Measurements from ENCODE around the gene GTF3C5. TPM values are rescaled to one million over a fixed set of nuclear protein-coding genes. Genes with fewer than 3 reads are reported as not detected.

The GTF3C5 gene
- total and polyA plus RNA-seq, 8 donors: 25.7 to 85.2 (median 45.4) TPM

DNA sequence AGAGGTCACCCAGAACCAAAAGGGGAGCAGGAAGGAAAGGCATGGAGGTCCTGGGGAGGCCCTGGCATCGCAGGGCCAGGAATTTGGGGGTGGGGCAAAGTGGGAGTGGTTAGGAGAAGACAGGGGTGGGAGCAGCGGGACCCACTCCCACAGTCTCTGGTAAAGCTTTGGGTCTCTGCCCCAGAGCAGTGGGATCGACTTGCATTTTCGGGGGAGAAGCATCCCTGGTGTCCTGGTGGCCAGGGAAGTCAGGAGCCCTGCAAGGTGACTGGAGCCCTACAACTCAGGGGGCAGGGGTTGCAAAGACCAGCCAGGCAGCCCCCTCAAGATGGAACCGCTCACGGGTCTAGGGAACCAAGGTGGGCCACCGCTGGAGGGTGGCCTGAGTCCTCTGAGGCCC lies 22.4 kb upstream of the GTF3C5 start:
- H3K27ac ChIP-seq: no peak overlapping the region
- TF ChIP-seq EP300 (IDR thresholded peaks at IDR 0.05) (no peak), POLR2AphosphoS5 (IDR thresholded peaks at IDR 0.05) (no peak), CTCF (IDR thresholded peaks at IDR 0.05) (no peak), POLR2A (IDR thresholded peaks at IDR 0.05) (no peak)

GRCh38 chr9:133008824-133009223 lies 22.0 kb upstream of the GTF3C5 start:
- H3K27me3 ChIP-seq: peaks cover 0 to 45% (median 9%) of the 10 kb centered on the region in 3 donors
- TF ChIP-seq POLR2A (IDR thresholded peaks at IDR 0.05) (no peak), POLR2AphosphoS5 (IDR thresholded peaks at IDR 0.05) (no peak), EP300 (IDR thresholded peaks at IDR 0.05) (no peak), CTCF (IDR thresholded peaks at IDR 0.05) (no peak)
- H3K4me1 ChIP-seq: peaks cover 0 to 8% (median 0%) of the 10 kb centered on the region in 4 donors
- no peak overlapping the region for H3K4me3 ChIP-seq
- 64 to 79% (median 74%) methylated on average over 2 of the region's 2 CpGs for WGBS, 5 donors
- no peak for DNase-seq
- H3K9me3 ChIP-seq: peaks cover 0 to 9% (median under 1%) of the 10 kb centered on the region in 4 donors
- intact Hi-C loops (cut with DNase I; ENCODE audit: low total_unique reads): no loop called here
- H3K27ac ChIP-seq: no peak overlapping the region
- no peaks in the 10 kb centered on the region for H3K36me3 ChIP-seq

More for the DNA sequence above, 22.4 kb upstream of the GTF3C5 start:
- Histone ChIP-seq H3K4me3 (no peak overlapping the region), H3K9me3 (peaks cover 0 to 7% (median 0%) of the 10 kb centered on the region in 4 donors), H3K36me3 (no peaks in the 10 kb centered on the region), H3K4me1 (peaks cover 0 to 8% (median 0%) of the 10 kb centered on the region in 4 donors), H3K27me3 (peaks cover 0 to 49% (median 11%) of the 10 kb centered on the region in 3 donors)
- 71 to 84% (median 80%) methylated on average over 3 to 7 of the region's 7 CpGs for whole genome bisulfite sequencing, 5 donors
- DNase-seq: no peak
- intact Hi-C loops (cut with DNase I; ENCODE audit: low total_unique reads): no loop called here

DNA sequence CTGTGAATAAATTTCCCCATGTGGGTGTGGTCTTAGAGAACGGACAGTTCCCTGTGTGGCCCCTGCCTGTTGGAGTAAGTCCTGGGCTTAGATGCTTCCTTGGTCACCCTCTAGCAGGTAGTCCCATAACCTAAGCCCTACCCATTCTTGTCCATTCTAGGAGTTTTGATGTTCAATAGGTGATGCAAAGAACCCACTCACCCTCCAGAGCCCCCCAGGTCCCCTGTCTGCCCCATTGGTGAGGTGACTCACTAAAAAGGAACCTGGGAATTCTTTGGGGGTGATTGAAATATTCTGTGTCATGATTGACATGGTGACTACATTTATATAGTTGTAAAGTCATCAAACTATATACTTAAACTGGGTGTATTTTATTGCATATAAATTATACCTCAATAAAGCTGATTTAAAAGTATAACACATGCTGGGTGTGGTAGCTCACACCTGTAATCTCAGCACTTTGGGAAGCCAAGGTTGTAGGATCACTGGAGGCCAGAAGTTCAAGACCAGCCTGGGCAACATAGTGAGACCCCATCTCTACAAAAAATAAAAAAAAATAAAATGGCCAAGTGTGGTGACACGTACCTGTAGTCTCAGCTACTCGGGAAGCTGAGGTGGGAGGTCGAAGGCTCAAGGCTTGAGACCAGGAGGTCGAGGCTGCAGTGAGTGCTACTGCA lies 20.8 kb upstream of the GTF3C5 start:
- Histone ChIP-seq H3K36me3 (no peaks in the 10 kb centered on the region), H3K4me3 (no peak overlapping the region), H3K4me1 (peaks cover 0 to under 1% (median 0%) of the 10 kb centered on the region in 4 donors), H3K27me3 (peaks cover 0 to 33% (median 8%) of the 10 kb centered on the region in 3 donors), H3K9me3 (peaks cover 0 to 19% (median 3%) of the 10 kb centered on the region in 4 donors), H3K27ac (no peak overlapping the region)
- intact Hi-C loops (cut with DNase I; ENCODE audit: low total_unique reads): no loop called here
- TF ChIP-seq POLR2AphosphoS5 (IDR thresholded peaks at IDR 0.05) (no peak), EP300 (IDR thresholded peaks at IDR 0.05) (no peak), POLR2A (IDR thresholded peaks at IDR 0.05) (no peak), CTCF (IDR thresholded peaks at IDR 0.05) (no peak)
- WGBS, 5 donors: 74 to 78% (median 75%) methylated on average over 5 of the region's 5 CpGs
- DNase-seq: no peak

DNA sequence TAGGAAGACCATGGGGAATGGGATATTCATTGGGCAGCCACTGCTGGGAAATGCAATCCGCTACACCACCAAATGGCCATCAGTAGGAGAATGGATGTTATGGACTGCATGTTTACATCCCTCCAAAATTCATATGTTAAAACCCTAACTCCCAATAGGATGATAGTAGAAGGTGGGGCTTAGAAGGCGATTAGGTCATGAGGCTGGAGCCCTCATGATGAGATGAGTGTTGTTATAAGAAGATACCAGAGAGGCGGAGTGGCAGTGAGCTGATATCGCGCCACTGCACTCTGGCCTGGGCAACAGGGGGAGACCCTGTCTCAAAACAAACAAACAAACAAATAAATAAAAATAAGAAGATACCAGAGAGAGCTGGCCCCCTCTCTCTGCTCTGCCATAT lies 16.1 kb upstream of the GTF3C5 start:
- Histone ChIP-seq H3K9me3 (peaks cover 0 to 24% (median 9%) of the 10 kb centered on the region in 4 donors), H3K27me3 (peaks cover 0 to 10% (median 0%) of the 10 kb centered on the region in 3 donors), H3K36me3 (no peaks in the 10 kb centered on the region), H3K27ac (no peak overlapping the region), H3K4me3 (no peak overlapping the region), H3K4me1 (no peaks in the 10 kb centered on the region)
- no peak for TF ChIP-seq CTCF (IDR thresholded peaks at IDR 0.05)
- no peak for TF ChIP-seq POLR2AphosphoS5 (IDR thresholded peaks at IDR 0.05)
- TF ChIP-seq EP300 (IDR thresholded peaks at IDR 0.05): no peak
- TF ChIP-seq POLR2A (IDR thresholded peaks at IDR 0.05): no peak
- intact Hi-C loops (cut with DNase I; ENCODE audit: low total_unique reads): no loop called here
- no peak for DNase-seq
- WGBS, 5 donors: 81 to 96% (median 87%) methylated on average over 5 of the region's 5 CpGs

Measured in stomach (tissue), 9 donors.